Uterus (tissue), 2 donors: ENCODE measurements around the gene INTS15.

Experiments
- CTCF ChIP-seq, 4 experiments: fragments of 200-600 bp in 2 of 4; fragments of 450-650 bp in 2 of 4; sonication (generic) in 2 of 4; IDR thresholded peaks; one replicate each; pipeline ENCODE4 v1.5.1; 2016 to 2019; ENCODE audit warnings: antibody characterized with exemption in 4 of 4, mild to moderate bottlenecking in 2 of 4, moderate library complexity in 1 of 4
- POLR2A ChIP-seq, 2 donors: fragments of 450-650 bp; IDR thresholded peaks; one replicate each; pipeline ENCODE4 v1.6.1; 2016; ENCODE audit warnings: antibody characterized with exemption in 2 of 2, mild to moderate bottlenecking in 1 of 2, moderate library complexity in 1 of 2

- no peak for TF ChIP-seq CTCF (IDR thresholded peaks at IDR 0.05)
- TF ChIP-seq POLR2A (IDR thresholded peaks at IDR 0.05), result no peak
These were observed 14.4 kb upstream of the INTS15 start for GRCh38 chr7:6575281-6576023.
